Measurements from ENCODE around the gene EXOC3.

EXOC3 gene

GRCh38 chr5:466661-467310, 23.8 kb downstream of the EXOC3 start:
- no peak for DNase-seq (ENCODE audit: low read depth in 1 of 2, low spot score in 1 of 2)
- TF ChIP-seq SPI1 (IDR thresholded peaks at IDR 0.05; ENCODE audit: borderline replicate concordance, low read depth) = no peak
- TF ChIP-seq POLR2AphosphoS5 (IDR thresholded peaks at IDR 0.05; ENCODE audit: low read depth) = no peak
- TF ChIP-seq CTCF (IDR thresholded peaks at IDR 0.05; ENCODE audit: insufficient read depth, low read length) = no peak
- TF ChIP-seq REST (IDR thresholded peaks at IDR 0.05; ENCODE audit: insufficient replicate concordance, low read depth) = no peak
- TF ChIP-seq GABPA (IDR thresholded peaks at IDR 0.05; ENCODE audit: low read depth) = no peak
- H3K27ac ChIP-seq (replicated peaks) = no peak overlapping the region
- no peaks in the 10 kb centered on the region for H3K27me3 ChIP-seq (ENCODE audit: insufficient read depth, poor library complexity, severe bottlenecking)
- H3K4me3 ChIP-seq (replicated peaks; ENCODE audit: insufficient read depth, low read length) = no peak overlapping the region

GRCh38 chr5:468401-468800, 25.4 kb downstream of the EXOC3 start:
- DNase-seq (ENCODE audit: low read depth in 1 of 2, low spot score in 1 of 2) = no peak
- Histone ChIP-seq H3K4me3 (replicated peaks; ENCODE audit: insufficient read depth, low read length) (no peak overlapping the region), H3K27ac (replicated peaks) (no peak overlapping the region), H3K27me3 (ENCODE audit: insufficient read depth, poor library complexity, severe bottlenecking) (no peaks in the 10 kb centered on the region)
- TF ChIP-seq CTCF (IDR thresholded peaks at IDR 0.05; ENCODE audit: insufficient read depth, low read length) (no peak), POLR2AphosphoS5 (IDR thresholded peaks at IDR 0.05; ENCODE audit: low read depth) (no peak), REST (IDR thresholded peaks at IDR 0.05; ENCODE audit: insufficient replicate concordance, low read depth) (no peak), GABPA (IDR thresholded peaks at IDR 0.05; ENCODE audit: low read depth) (no peak), SPI1 (IDR thresholded peaks at IDR 0.05; ENCODE audit: borderline replicate concordance, low read depth) (no peak)

- Histone ChIP-seq H3K4me3 (replicated peaks; ENCODE audit: insufficient read depth, low read length) (no peak overlapping the region), H3K27ac (replicated peaks) (no peak overlapping the region), H3K27me3 (ENCODE audit: insufficient read depth, poor library complexity, severe bottlenecking) (peaks cover 8% of the 10 kb centered on the region)
- TF ChIP-seq SPI1 (IDR thresholded peaks at IDR 0.05; ENCODE audit: borderline replicate concordance, low read depth) (no peak), CTCF (IDR thresholded peaks at IDR 0.05; ENCODE audit: insufficient read depth, low read length) (no peak), POLR2AphosphoS5 (IDR thresholded peaks at IDR 0.05; ENCODE audit: low read depth) (no peak), GABPA (IDR thresholded peaks at IDR 0.05; ENCODE audit: low read depth) (no peak), REST (IDR thresholded peaks at IDR 0.05; ENCODE audit: insufficient replicate concordance, low read depth) (no peak)
- no peak for DNase-seq (ENCODE audit: low read depth in 1 of 2, low spot score in 1 of 2)
Measured at GRCh38 chr5:469752-470483, 26.9 kb downstream of the EXOC3 start.

All from HL-60 (cell line).